Sigmoid colon (tissue), 4 donors: Measurements from ENCODE around the gene COG7.

Experiments
- CTCF ChIP-seq, 4 experiments: fragments of 450-650 bp in 3 of 4; fragments of 200-600 bp in 1 of 4; IDR thresholded peaks; one replicate each; pipeline ENCODE4 v1.5.1; 2016 to 2019; ENCODE audit warnings: antibody characterized with exemption in 4 of 4, mild to moderate bottlenecking in 3 of 4, moderate library complexity in 2 of 4
- POLR2A ChIP-seq, 2 donors: fragments of 450-650 bp; IDR thresholded peaks; one replicate each; pipeline ENCODE4 v1.6.1; 2016; ENCODE audit warnings: antibody characterized with exemption in 2 of 2, mild to moderate bottlenecking in 2 of 2, moderate library complexity in 2 of 2
- POLR2AphosphoS5 ChIP-seq, 4 donors: sonication (generic); formaldehyde crosslinking; IDR thresholded peaks; one replicate each; pipeline ENCODE4 v1.6.1; 2017; ENCODE audit warnings: antibody characterized with exemption in 4 of 4

- TF ChIP-seq CTCF (IDR thresholded peaks at IDR 0.05) (no peak), POLR2AphosphoS5 (IDR thresholded peaks at IDR 0.05) (no peak), POLR2A (IDR thresholded peaks at IDR 0.05) (no peak)
Observed at GRCh38 chr16:23357761-23358290, 95.2 kb downstream of the COG7 start.
